ENCODE results near the gene CDR2. TPM values are rescaled to one million over a fixed set of nuclear protein-coding genes. Genes with fewer than 3 reads are reported as not detected.

Gene CDR2
- total and polyA plus RNA-seq, 2 of the 13 experiments (the other 11 are each of a cell fraction or from before 2014, with no cell fraction given) = 59.0 to 78.9 TPM

DNA sequence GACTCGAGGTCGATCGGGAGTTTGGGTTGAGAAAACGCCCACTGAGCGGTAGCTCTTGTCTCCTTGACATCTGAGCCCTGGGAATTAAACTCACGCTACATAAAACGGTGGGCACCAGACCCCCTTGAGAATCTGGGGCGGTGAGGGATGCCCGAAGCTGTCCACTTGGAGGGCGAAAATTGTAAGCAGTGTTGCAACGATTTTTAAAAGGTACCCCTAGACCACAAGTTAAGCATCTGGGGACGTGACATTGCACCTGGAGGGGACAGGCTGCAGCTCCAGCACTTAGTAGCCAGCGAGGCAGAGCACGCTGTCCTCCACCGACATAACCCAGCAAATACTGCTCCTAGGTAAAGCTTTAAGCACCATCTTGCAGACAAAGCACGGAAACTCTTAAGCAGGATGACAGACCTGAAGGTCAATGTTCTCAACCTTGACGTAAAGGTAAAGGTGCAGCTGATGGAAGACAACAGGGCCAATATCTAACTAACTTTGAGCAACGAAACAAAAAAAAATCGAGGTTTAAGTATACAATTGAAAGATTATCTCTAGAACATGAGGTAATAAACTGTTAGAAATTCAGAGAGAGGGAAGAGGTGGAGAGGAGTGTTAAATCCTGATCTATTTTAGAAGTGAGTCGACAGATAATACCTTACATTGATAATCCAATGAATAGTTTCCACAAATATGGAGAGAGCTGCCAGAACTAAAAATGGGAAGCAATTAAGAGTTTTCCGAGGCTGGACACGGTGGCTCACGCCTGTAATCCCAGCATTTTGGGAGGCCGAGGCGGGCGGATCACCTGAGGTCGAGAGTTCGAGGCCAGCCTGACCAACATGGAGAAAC, 921 bp upstream of the CDR2 start (continued):
- TF ChIP-seq, protein P1, sequence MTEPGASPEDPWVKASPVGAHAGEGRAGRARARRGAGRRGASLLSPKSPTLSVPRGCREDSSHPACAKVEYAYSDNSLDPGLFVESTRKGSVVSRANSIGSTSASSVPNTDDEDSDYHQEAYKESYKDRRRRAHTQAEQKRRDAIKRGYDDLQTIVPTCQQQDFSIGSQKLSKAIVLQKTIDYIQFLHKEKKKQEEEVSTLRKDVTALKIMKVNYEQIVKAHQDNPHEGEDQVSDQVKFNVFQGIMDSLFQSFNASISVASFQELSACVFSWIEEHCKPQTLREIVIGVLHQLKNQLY (CRISPR knock-in tag; IDR thresholded peaks at IDR 0.05) = no peak
- TF ChIP-seq ZFP36L1 (CRISPR knock-in tag; IDR thresholded peaks at IDR 0.05) (no peak), MEIS1 (CRISPR knock-in tag; IDR thresholded peaks at IDR 0.05; ENCODE audit: borderline replicate concordance) (peak; percentile 87), ZNF460 (CRISPR knock-in tag; IDR thresholded peaks at IDR 0.05; ENCODE audit: borderline replicate concordance) (peak; percentile 86; the same call in 1 of the 2 replicates), RFX5 (IDR thresholded peaks at IDR 0.05; ENCODE audit: low read depth, low read length) (no peak), CEBPB (IDR thresholded peaks at IDR 0.05; ENCODE audit: borderline replicate concordance, low read depth, low read length) (peak; percentile 39; the same call in 1 of the 2 replicates), ZNF709 (CRISPR knock-in tag; IDR thresholded peaks at IDR 0.05) (peak; percentile 82; the same call in 1 of the 2 replicates), SATB2 (CRISPR knock-in tag; IDR thresholded peaks at IDR 0.05) (no peak), NR2F6 (IDR thresholded peaks at IDR 0.05) (no peak), NR2F6 (CRISPR knock-in tag; IDR thresholded peaks at IDR 0.05) (no peak), KDM4B (CRISPR knock-in tag; IDR thresholded peaks at IDR 0.05) (no peak; the same call in 1 of the 2 replicates), ZNF644 (CRISPR knock-in tag; IDR thresholded peaks at IDR 0.05; ENCODE audit: low read depth) (no peak), SALL1 (CRISPR knock-in tag; IDR thresholded peaks at IDR 0.05) (no peak; the same call in 1 of the 2 replicates), ATF7 (IDR thresholded peaks at IDR 0.05) (no peak), ATF7 (CRISPR knock-in tag; IDR thresholded peaks at IDR 0.05) (peak; percentile 67; the same call in 1 of the 2 replicates), ZNF253 (CRISPR knock-in tag; IDR thresholded peaks at IDR 0.05; ENCODE audit: borderline replicate concordance) (peak; percentile 80; the same call in 1 of the 2 replicates), ZNF552 (CRISPR knock-in tag; IDR thresholded peaks at IDR 0.05; ENCODE audit: borderline replicate concordance) (0 out of 2 replicates have a peak, but pooled peaks have one; percentile 40), SUZ12 (IDR thresholded peaks at IDR 0.05; ENCODE audit: low read depth, low read length) (no peak), RBAK (CRISPR knock-in tag; IDR thresholded peaks at IDR 0.05) (no peak), ZFP36L2 (CRISPR knock-in tag; IDR thresholded peaks at IDR 0.05) (0 out of 2 replicates have a peak, but pooled peaks have one; percentile 41), ZNF773 (CRISPR knock-in tag; IDR thresholded peaks at IDR 0.05; ENCODE audit: borderline replicate concordance) (no peak), ZBTB21 (CRISPR knock-in tag; IDR thresholded peaks at IDR 0.05) (no peak), ZNF264 (CRISPR knock-in tag; IDR thresholded peaks at IDR 0.05) (peak; percentile 15; the same call in 1 of the 2 replicates), SMAD1 (CRISPR knock-in tag; IDR thresholded peaks at IDR 0.05; ENCODE audit: borderline replicate concordance, low read depth) (no peak), ELF4 (CRISPR knock-in tag; IDR thresholded peaks at IDR 0.05; ENCODE audit: borderline replicate concordance) (no peak), EED (CRISPR knock-in tag; IDR thresholded peaks at IDR 0.05) (no peak), FOXA3 (CRISPR knock-in tag; IDR thresholded peaks at IDR 0.05) (peak; percentile 24; the same call in 1 of the 2 replicates)
- TF ChIP-seq, protein P2, sequence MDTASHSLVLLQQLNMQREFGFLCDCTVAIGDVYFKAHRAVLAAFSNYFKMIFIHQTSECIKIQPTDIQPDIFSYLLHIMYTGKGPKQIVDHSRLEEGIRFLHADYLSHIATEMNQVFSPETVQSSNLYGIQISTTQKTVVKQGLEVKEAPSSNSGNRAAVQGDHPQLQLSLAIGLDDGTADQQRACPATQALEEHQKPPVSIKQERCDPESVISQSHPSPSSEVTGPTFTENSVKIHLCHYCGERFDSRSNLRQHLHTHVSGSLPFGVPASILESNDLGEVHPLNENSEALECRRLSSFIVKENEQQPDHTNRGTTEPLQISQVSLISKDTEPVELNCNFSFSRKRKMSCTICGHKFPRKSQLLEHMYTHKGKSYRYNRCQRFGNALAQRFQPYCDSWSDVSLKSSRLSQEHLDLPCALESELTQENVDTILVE (CRISPR knock-in tag; IDR thresholded peaks at IDR 0.05) = 0 out of 2 replicates have a peak, but pooled peaks have one; percentile 7
- TF ChIP-seq, protein P3, sequence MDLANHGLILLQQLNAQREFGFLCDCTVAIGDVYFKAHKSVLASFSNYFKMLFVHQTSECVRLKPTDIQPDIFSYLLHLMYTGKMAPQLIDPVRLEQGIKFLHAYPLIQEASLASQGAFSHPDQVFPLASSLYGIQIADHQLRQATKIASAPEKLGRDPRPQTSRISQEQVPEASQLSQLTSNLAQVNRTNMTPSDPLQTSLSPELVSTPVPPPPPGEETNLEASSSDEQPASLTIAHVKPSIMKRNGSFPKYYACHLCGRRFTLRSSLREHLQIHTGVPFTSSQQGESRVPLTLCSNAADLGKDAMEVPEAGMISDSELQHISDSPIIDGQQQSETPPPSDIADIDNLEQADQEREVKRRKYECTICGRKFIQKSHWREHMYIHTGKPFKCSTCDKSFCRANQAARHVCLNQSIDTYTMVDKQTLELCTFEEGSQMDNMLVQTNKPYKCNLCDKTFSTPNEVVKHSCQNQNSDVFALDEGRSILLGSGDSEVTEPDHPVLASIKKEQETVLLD (CRISPR knock-in tag; IDR thresholded peaks at IDR 0.05; ENCODE audit: low read depth) = 0 out of 2 replicates have a peak, but pooled peaks have one; percentile 41
- TF ChIP-seq, protein P4, sequence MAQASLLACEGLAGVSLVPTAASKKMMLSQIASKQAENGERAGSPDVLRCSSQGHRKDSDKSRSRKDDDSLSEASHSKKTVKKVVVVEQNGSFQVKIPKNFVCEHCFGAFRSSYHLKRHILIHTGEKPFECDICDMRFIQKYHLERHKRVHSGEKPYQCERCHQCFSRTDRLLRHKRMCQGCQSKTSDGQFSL (CRISPR knock-in tag; IDR thresholded peaks at IDR 0.05) = no peak

All from HepG2 (cell line).